Naive thymus-derived CD4-positive, alpha-beta T cell (primary cell): ENCODE data around the gene DNAH2. TPM values are rescaled to one million over a fixed set of nuclear protein-coding genes. Genes with fewer than 3 reads are reported as not detected.

ENCODE experiments used
- ATAC-seq: fragments of 150-1000 bp; cut with Tn5 transposase; 2 replicates; pipeline ENCODE4 v1.10.0; 2021; ENCODE audit warnings: mild to moderate bottlenecking, moderate library complexity
- CTCF ChIA-PET: fragments of 350-600 bp; sonication (Branson Sonifier 250); formaldehyde crosslinking; loops from one replicate; lab custom pipeline; 2021; ENCODE audit warnings: antibody characterized with exemption; lab: Charles Lee
- POLR2A ChIA-PET: fragments of 350-600 bp; sonication (Branson Sonifier 250); formaldehyde crosslinking; loops from one replicate; lab custom pipeline; 2021; ENCODE audit warnings: antibody characterized with exemption, inconsistent platforms; lab: Charles Lee
- DNase-seq, 9 donors: peaks; one replicate each; pipeline versions ENCODE4 v3.0.0 to v3.0.0-alpha.2; 2020 to 2022; ENCODE audit warnings: mixed read lengths in 1 of 9
- H3K27ac ChIP-seq: one replicate; pipeline ENCODE4 v1.7.0; 2013; ENCODE audit warnings: mild to moderate bottlenecking, low read depth, low read length, moderate library complexity
- H3K27me3 ChIP-seq, 2 donors: one replicate each; pipeline ENCODE4 v1.7.0; 2013; ENCODE audit warnings: low read length in 2 of 2, mild to moderate bottlenecking in 2 of 2, moderate library complexity in 2 of 2; ENCODE audit not compliant: control insufficient read depth in 2 of 2, insufficient read depth in 2 of 2
- H3K36me3 ChIP-seq, 3 experiments: 1 replicate in 2 of 3; 2 replicates in 1 of 3; pipeline ENCODE4 v1.7.0; 2013; ENCODE audit warnings: low read length in 3 of 3, mild to moderate bottlenecking in 3 of 3, moderate library complexity in 1 of 3; ENCODE audit not compliant: insufficient read depth in 3 of 3, control insufficient read depth in 2 of 3
- H3K4me1 ChIP-seq, 2 donors: one replicate each; pipeline ENCODE4 v1.7.0; 2013; ENCODE audit warnings: low read length in 2 of 2, mild to moderate bottlenecking in 2 of 2, moderate library complexity in 1 of 2; ENCODE audit not compliant: control insufficient read depth in 2 of 2, insufficient read depth in 2 of 2
- H3K4me3 ChIP-seq: 2 replicates; pipeline ENCODE4 v1.7.0; 2013; ENCODE audit warnings: mild to moderate bottlenecking, low read length
- H3K9me3 ChIP-seq, 3 experiments: 1 replicate in 2 of 3; 2 replicates in 1 of 3; pipeline ENCODE4 v1.7.0; 2013; ENCODE audit warnings: low read length in 3 of 3; ENCODE audit not compliant: control insufficient read depth in 2 of 3
- H3K27ac Mint-ChIP-seq, 9 donors: one replicate each; pipeline ENCODE4 v1.8.0; 2020 to 2022; ENCODE audit warnings: mixed read lengths in 9 of 9, mild to moderate bottlenecking in 8 of 9, moderate library complexity in 5 of 9, inconsistent platforms in 2 of 9
- H3K27me3 Mint-ChIP-seq, 5 donors: one replicate each; pipeline ENCODE4 v1.8.0; 2021 to 2022; ENCODE audit warnings: mixed read lengths in 5 of 5, mild to moderate bottlenecking in 1 of 5
- H3K36me3 Mint-ChIP-seq, 5 donors: one replicate each; pipeline ENCODE4 v1.8.0; 2020 to 2022; ENCODE audit warnings: mixed read lengths in 5 of 5, mild to moderate bottlenecking in 3 of 5, inconsistent platforms in 1 of 5
- H3K4me1 Mint-ChIP-seq, 7 donors: one replicate each; pipeline ENCODE4 v1.8.0; 2020 to 2022; ENCODE audit warnings: mixed read lengths in 7 of 7, mild to moderate bottlenecking in 3 of 7, inconsistent platforms in 1 of 7
- H3K4me3 Mint-ChIP-seq, 10 donors: one replicate each; pipeline ENCODE4 v1.8.0; 2020 to 2022; ENCODE audit warnings: mild to moderate bottlenecking in 10 of 10, mixed read lengths in 10 of 10, moderate library complexity in 6 of 10, inconsistent platforms in 2 of 10
- H3K9me3 Mint-ChIP-seq, 11 donors: one replicate each; pipeline ENCODE4 v1.8.0; 2020 to 2022; ENCODE audit warnings: mixed read lengths in 11 of 11, mild to moderate bottlenecking in 4 of 11, inconsistent platforms in 1 of 11, moderate library complexity in 1 of 11
- intact Hi-C, 2 donors: fragments of 100-400 bp; cut with micrococcal nuclease; formaldehyde crosslinking; loops; one replicate each; pipeline ENCODE4 v1.15.1; 2023
- polyA plus RNA-seq, 2 donors: library from polyadenylated mRNA; unstranded; fragments of 300-500 nt; fragmentation: Illumina TruSeq; gene quantifications; one replicate each; pipeline ENCODE4 v1.2.3, GENCODE V29; 2021
- total RNA-seq, 6 experiments: library from RNA in 5 of 6; stranded (reverse) in 5 of 6; gene quantifications; 1 replicate in 5 of 6; 2 replicates in 1 of 6; pipeline ENCODE4 v1.2.3 and lab custom pipeline; 2021 to 2026

Gene DNAH2
- total and polyA plus RNA-seq, 7 experiments from 2014 or later: 0.03 TPM; not detected in 6

GRCh38 chr17:7677388-7678067 lies 40.0 kb upstream of the DNAH2 start:
- Mint-ChIP-seq H3K4me1 (peaks cover 8 to 19% (median 12%) of the 10 kb centered on the region in 7 donors), H3K27ac (peak overlapping the region in 5 of 9 donors; percentile 6 to 74 (median 38)), H3K4me3 (no peak overlapping the region), H3K27me3 (no peaks in the 10 kb centered on the region), H3K36me3 (peaks cover 10 to 39% (median 27%) of the 10 kb centered on the region in 5 donors), H3K9me3 (peaks cover 0 to 10% (median 3%) of the 10 kb centered on the region in 11 donors)
- H3K27me3 ChIP-seq: no peaks in the 10 kb centered on the region
- peaks cover 0 to 9% (median 8%) of the 10 kb centered on the region in 3 experiments for H3K9me3 ChIP-seq
- H3K36me3 ChIP-seq: peaks cover 12 to 36% (median 20%) of the 10 kb centered on the region in 3 experiments
- no peak overlapping the region for H3K4me3 ChIP-seq
- ChIA-PET CTCF (interaction anchor here (1.0 kb wide), 1 partner anchor 10 kb away, joined by 7 read pairs; the partner anchor contains the start of genes TP53 and WRAP53), POLR2A (interaction anchor here (1.2 to 12.0 kb wide), 2 partner anchors 9 to 62 kb away, joined by 4 to 86 read pairs; partner anchors contain the start of genes FXR2, TP53 and WRAP53)
- no peaks in the 10 kb centered on the region for H3K4me1 ChIP-seq
- DNase-seq: no peak
- H3K27ac ChIP-seq: no peak overlapping the region
- no peak for ATAC-seq
- intact Hi-C loops: no loop called here

DNA sequence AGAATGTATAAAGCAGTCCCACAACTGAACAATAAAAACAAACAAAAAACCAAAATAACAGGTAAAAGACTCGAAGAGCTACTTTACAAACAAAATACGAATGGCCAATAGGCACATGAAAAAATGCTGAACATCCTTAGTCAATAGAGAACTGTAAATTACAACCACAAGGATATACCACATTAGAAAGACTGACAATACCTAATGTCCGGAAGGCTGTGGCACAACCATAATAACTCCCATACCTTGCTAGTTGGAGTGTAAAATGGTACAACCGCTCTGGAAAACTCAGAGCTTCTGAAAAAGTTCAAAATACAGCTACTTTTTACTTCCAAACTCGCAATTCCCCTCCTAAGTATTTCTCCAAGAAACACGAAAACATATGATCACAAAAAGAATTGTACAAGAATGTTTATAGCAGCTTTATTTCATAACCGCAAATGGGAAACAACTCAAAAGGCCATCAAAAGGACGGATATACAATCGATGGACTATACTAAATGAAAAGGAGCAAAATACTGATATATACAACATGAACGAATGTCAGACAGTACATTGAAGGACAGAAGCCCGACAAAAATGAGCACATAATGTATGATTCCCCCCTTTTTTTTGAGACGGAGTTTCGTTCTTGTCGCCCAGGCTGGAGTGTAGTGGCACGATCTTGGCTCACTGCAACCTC lies 32.6 kb upstream of the DNAH2 start:
- Mint-ChIP-seq H3K27ac (peak overlapping the region; percentile 99 to 100 (median 100)), H3K27me3 (no peaks in the 10 kb centered on the region), H3K4me3 (peak overlapping the region; percentile 95 to 99 (median 97)), H3K9me3 (peaks cover 0 to 9% (median 0%) of the 10 kb centered on the region in 11 donors), H3K36me3 (peaks cover 0 to 22% (median 3%) of the 10 kb centered on the region in 5 donors), H3K4me1 (peaks cover 31 to 51% (median 43%) of the 10 kb centered on the region in 7 donors)
- ATAC-seq (no peak), DNase-seq (no peak)
- H3K27ac ChIP-seq: peak overlapping the region; percentile 96
- H3K9me3 ChIP-seq: no peaks in the 10 kb centered on the region
- peaks cover 28 to 29% of the 10 kb centered on the region in 2 donors for H3K4me1 ChIP-seq
- peak overlapping the region; percentile 96 for H3K4me3 ChIP-seq
- ChIA-PET CTCF (interaction anchor here (0.6 to 1.7 kb wide), 3 partner anchors 77 to 1306 kb away, joined by 3 read pairs; partner anchors contain the start of gene NAA38), POLR2A (interaction anchor here (0.7 to 6.5 kb wide), 19 partner anchors 11 to 691 kb away, joined by 3 to 101 read pairs (median 29); partner anchors contain the start of genes ATP1B2, EFNB3, FXR2 and KRABD2)
- intact Hi-C loops: loop anchor here (5.0 to 10.0 kb wide), 10 partner anchors 250 to 1033 kb away; partner anchors contain the start of genes CTC1 (in 2 of the 2), PFAS (in 2 of the 2), BORCS6 (in 1 of the 2) and C17orf100 (in 1 of the 2)
- peaks cover 0 to 11% (median 0%) of the 10 kb centered on the region in 3 experiments for H3K36me3 ChIP-seq
- no peaks in the 10 kb centered on the region for H3K27me3 ChIP-seq

DNA sequence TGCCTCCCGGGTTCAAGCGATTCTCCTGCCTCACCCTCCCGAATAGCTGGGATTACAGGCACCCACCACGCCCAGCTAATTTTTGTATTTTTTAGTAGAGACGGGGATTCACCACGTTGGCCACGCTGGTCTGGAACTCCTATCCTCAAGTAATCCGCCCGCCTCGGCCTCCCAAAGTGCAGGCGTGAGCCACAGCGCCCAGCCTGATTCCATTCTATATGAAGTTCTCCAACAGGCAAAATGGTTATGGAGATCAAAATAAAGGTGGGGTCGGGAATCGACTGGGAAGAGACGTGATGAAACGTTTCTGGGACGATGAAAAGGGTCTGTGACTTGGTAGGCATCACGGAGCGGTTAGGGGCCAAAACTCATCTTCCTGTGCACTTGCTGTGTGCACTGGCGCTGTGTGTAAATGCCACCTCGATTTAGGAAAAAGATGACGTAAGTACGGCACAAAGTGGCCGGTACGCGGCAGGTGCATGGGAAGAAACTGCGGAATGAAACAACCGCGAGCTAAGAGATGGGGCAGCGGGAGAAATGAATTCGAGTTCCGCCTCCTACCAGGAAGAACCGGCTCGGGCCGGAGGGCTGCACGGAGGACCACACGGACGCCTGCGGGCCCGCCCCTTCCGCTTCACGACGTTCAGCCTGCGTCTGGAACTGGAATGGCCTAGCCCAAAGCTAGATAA lies 31.9 kb upstream of the DNAH2 start:
- Histone ChIP-seq H3K27ac (peak overlapping the region; percentile 96), H3K4me1 (peaks cover 28 to 31% of the 10 kb centered on the region in 2 donors), H3K4me3 (peak overlapping the region; percentile 96), H3K36me3 (peaks cover 0 to 11% (median 0%) of the 10 kb centered on the region in 3 experiments), H3K9me3 (no peaks in the 10 kb centered on the region), H3K27me3 (no peaks in the 10 kb centered on the region)
- peaks cover 0 to 9% (median 0%) of the 10 kb centered on the region in 11 donors for H3K9me3 Mint-ChIP-seq
- intact Hi-C loops: loop anchor here (1.0 to 10.0 kb wide), 26 partner anchors 35 to 1033 kb away; partner anchors contain the start of genes ATP1B2 (in 2 of the 2), CTC1 (in 2 of the 2), PFAS (in 2 of the 2) and PHF23 (in 2 of the 2)
- ChIA-PET POLR2A (interaction anchor here (0.6 to 6.5 kb wide), 47 partner anchors 11 to 691 kb away, joined by 3 to 101 read pairs (median 6); partner anchors contain the start of genes ACADVL, ATP1B2, CD68 and CTC1), CTCF (interaction anchor here (0.6 to 3.4 kb wide), 12 partner anchors 17 to 1305 kb away, joined by 3 to 25 read pairs (median 12); partner anchors contain the start of genes ATP1B2, FXR2, MPDU1 and SAT2)
- H3K27me3 Mint-ChIP-seq: no peaks in the 10 kb centered on the region
- peaks cover 0 to 22% (median 4%) of the 10 kb centered on the region in 5 donors for H3K36me3 Mint-ChIP-seq
- ATAC-seq: peak; percentile 75
- peak; percentile 77 to 95 (median 92) for DNase-seq
- H3K27ac Mint-ChIP-seq: peak overlapping the region; percentile 99 to 100 (median 100)
- H3K4me3 Mint-ChIP-seq: peak overlapping the region; percentile 95 to 99 (median 97)
- peaks cover 34 to 54% (median 47%) of the 10 kb centered on the region in 7 donors for H3K4me1 Mint-ChIP-seq

GRCh38 chr17:7686222-7687071 lies 31.1 kb upstream of the DNAH2 start:
- Mint-ChIP-seq H3K4me3 (peak overlapping the region; percentile 95 to 99 (median 97)), H3K9me3 (peaks cover 0 to 9% (median 0%) of the 10 kb centered on the region in 11 donors), H3K27me3 (no peaks in the 10 kb centered on the region), H3K27ac (peak overlapping the region; percentile 99 to 100 (median 100)), H3K4me1 (peaks cover 30 to 54% (median 47%) of the 10 kb centered on the region in 7 donors), H3K36me3 (peaks cover 0 to 24% (median 6%) of the 10 kb centered on the region in 5 donors)
- CTCF ChIA-PET: interaction anchor here (0.6 to 3.4 kb wide), 21 partner anchors 15 to 466 kb away, joined by 3 to 25 read pairs (median 6); partner anchors contain the start of genes ATP1B2, EFNB3, FXR2 and MPDU1
- POLR2A ChIA-PET: interaction anchor here (0.5 to 6.5 kb wide), 60 partner anchors 12 to 1064 kb away, joined by 3 to 101 read pairs (median 5); partner anchors contain the start of genes ACADVL, ACAP1, ATP1B2 and C17orf100
- Histone ChIP-seq H3K27me3 (no peaks in the 10 kb centered on the region), H3K27ac (peak overlapping the region; percentile 96), H3K36me3 (peaks cover 0 to 11% (median 0%) of the 10 kb centered on the region in 3 experiments), H3K4me1 (peaks cover 28 to 31% of the 10 kb centered on the region in 2 donors), H3K4me3 (peak overlapping the region; percentile 96), H3K9me3 (no peaks in the 10 kb centered on the region)
- intact Hi-C loops: loop anchor here (1.0 to 10.0 kb wide), 27 partner anchors 36 to 1034 kb away; partner anchors contain the start of genes ATP1B2 (in 2 of the 2), CTC1 (in 2 of the 2), PFAS (in 2 of the 2) and PHF23 (in 2 of the 2)
- DNase-seq (peak; percentile 64 to 95 (median 92)), ATAC-seq (peak; percentile 67)
